ENCODE results near the gene OR6X1.

OR6X1 gene

GRCh38 chr11:123770712-123771111 lies 16.4 kb upstream of the OR6X1 start:
- no peak overlapping the region for H3K4me3 ChIP-seq
- no peaks in the 10 kb centered on the region for H3K36me3 ChIP-seq
- no peak overlapping the region for H3K27ac ChIP-seq
- DNase-seq, result no peak
- H3K9me3 ChIP-seq, result no peaks in the 10 kb centered on the region
- intact Hi-C loops (cut with DNase I; ENCODE audit: low total_unique reads), result no loop called here
- H3K27me3 ChIP-seq, result no peaks in the 10 kb centered on the region
- no peaks in the 10 kb centered on the region for H3K4me1 ChIP-seq
- TF ChIP-seq CTCF (IDR thresholded peaks at IDR 0.05), result no peak

- intact Hi-C loops (cut with DNase I; ENCODE audit: low total_unique reads), result no loop called here
- Histone ChIP-seq H3K9me3 (peaks cover 0 to 16% (median 6%) of the 10 kb centered on the region in 3 donors), H3K4me3 (no peak overlapping the region), H3K4me1 (no peaks in the 10 kb centered on the region), H3K27ac (no peak overlapping the region), H3K36me3 (no peaks in the 10 kb centered on the region), H3K27me3 (no peaks in the 10 kb centered on the region)
- DNase-seq, result no peak
- no peak for TF ChIP-seq CTCF (IDR thresholded peaks at IDR 0.05)
These were observed 11.3 kb upstream of the OR6X1 start for GRCh38 chr11:123765601-123766000.

GRCh38 chr11:123762422-123762821 lies 8.1 kb upstream of the OR6X1 start:
- no peak overlapping the region for H3K27ac ChIP-seq
- intact Hi-C loops (cut with DNase I; ENCODE audit: low total_unique reads), result no loop called here

GRCh38 chr11:123760894-123761293 lies 6.6 kb upstream of the OR6X1 start:
- Histone ChIP-seq H3K4me1 (no peaks in the 10 kb centered on the region), H3K27ac (no peak overlapping the region), H3K9me3 (peaks cover 0 to 16% (median 6%) of the 10 kb centered on the region in 3 donors), H3K4me3 (no peak overlapping the region), H3K36me3 (no peaks in the 10 kb centered on the region), H3K27me3 (no peaks in the 10 kb centered on the region)
- TF ChIP-seq CTCF (IDR thresholded peaks at IDR 0.05), result no peak
- no peak for DNase-seq
- intact Hi-C loops (cut with DNase I; ENCODE audit: low total_unique reads), result no loop called here

More at GRCh38 chr11:123762422-123762821, 8.1 kb upstream of the OR6X1 start:
- Histone ChIP-seq H3K36me3 (no peaks in the 10 kb centered on the region), H3K4me3 (no peak overlapping the region), H3K27me3 (no peaks in the 10 kb centered on the region), H3K4me1 (no peaks in the 10 kb centered on the region), H3K9me3 (peaks cover 0 to 16% (median 6%) of the 10 kb centered on the region in 3 donors)
- no peak for DNase-seq
- no peak for TF ChIP-seq CTCF (IDR thresholded peaks at IDR 0.05)

- H3K27me3 ChIP-seq, result no peaks in the 10 kb centered on the region
- no peak for DNase-seq
- no peaks in the 10 kb centered on the region for H3K36me3 ChIP-seq
- no peak overlapping the region for H3K27ac ChIP-seq
- intact Hi-C loops (cut with DNase I; ENCODE audit: low total_unique reads), result no loop called here
- H3K9me3 ChIP-seq, result peaks cover 0 to 16% (median 6%) of the 10 kb centered on the region in 3 donors
- no peak for TF ChIP-seq CTCF (IDR thresholded peaks at IDR 0.05)
- no peaks in the 10 kb centered on the region for H3K4me1 ChIP-seq
- no peak overlapping the region for H3K4me3 ChIP-seq
These were observed 3.7 kb upstream of the OR6X1 start for GRCh38 chr11:123757976-123758375.

GRCh38 chr11:123755813-123756212 lies 1.5 kb upstream of the OR6X1 start:
- H3K36me3 ChIP-seq, result no peaks in the 10 kb centered on the region

More at GRCh38 chr11:123755813-123756212, 1.5 kb upstream of the OR6X1 start:
- no peak overlapping the region for H3K4me3 ChIP-seq
- H3K4me1 ChIP-seq, result no peaks in the 10 kb centered on the region
- intact Hi-C loops (cut with DNase I; ENCODE audit: low total_unique reads), result no loop called here
- no peak overlapping the region for H3K27ac ChIP-seq
- no peak for DNase-seq
- no peaks in the 10 kb centered on the region for H3K9me3 ChIP-seq
- TF ChIP-seq CTCF (IDR thresholded peaks at IDR 0.05), result no peak
- no peaks in the 10 kb centered on the region for H3K27me3 ChIP-seq

All from tibial artery (tissue), 4 donors.